Nephron progenitor cell (in vitro differentiated cells): ENCODE results near the gene POLH.
A peak's percentile ranks its signal among the peaks of the same experiment; 100 is the strongest.

Experiments
- DNase-seq: peaks from one replicate; pipeline ENCODE4 v3.0.0; 2021
- H3K27ac Mint-ChIP-seq: 2 replicates; pipeline ENCODE4 v1.8.0; 2021; ENCODE audit warnings: mild to moderate bottlenecking, moderate library complexity, mixed read lengths
- H3K27me3 Mint-ChIP-seq: 2 replicates; pipeline ENCODE4 v1.8.0; 2021; ENCODE audit warnings: mild to moderate bottlenecking, low read depth, mixed read lengths; ENCODE audit not compliant: poor library complexity
- H3K36me3 Mint-ChIP-seq: 2 replicates; pipeline ENCODE4 v1.8.0; 2021; ENCODE audit warnings: low read depth, mixed read lengths
- H3K4me1 Mint-ChIP-seq: 2 replicates; pipeline ENCODE4 v1.8.0; 2021; ENCODE audit warnings: mixed read lengths
- H3K4me3 Mint-ChIP-seq: 2 replicates; pipeline ENCODE4 v1.8.0; 2021; ENCODE audit warnings: mild to moderate bottlenecking, moderate library complexity, mixed read lengths
- H3K9me3 Mint-ChIP-seq: 2 replicates; pipeline ENCODE4 v1.8.0; 2021; ENCODE audit warnings: mild to moderate bottlenecking, moderate library complexity, mixed read lengths
- TF ChIP-seq, protein P1 (sequence below): fragments of 200-600 bp; sonication (generic); IDR thresholded peaks from 2 replicates; pipeline ENCODE4 v1.5.0; 2021; ENCODE audit warnings: antibody characterized with exemption

POLH gene

GRCh38 chr6:43608310-43608763 is 32.4 kb downstream of the POLH start:
- Mint-ChIP-seq H3K36me3 (peaks cover 46% of the 10 kb centered on the region), H3K4me1 (peaks cover 4% of the 10 kb centered on the region), H3K27ac (no peak overlapping the region), H3K4me3 (no peak overlapping the region), H3K27me3 (no peaks in the 10 kb centered on the region), H3K9me3 (no peaks in the 10 kb centered on the region)
- peak; percentile 80 for DNase-seq
- TF ChIP-seq, protein P1, sequence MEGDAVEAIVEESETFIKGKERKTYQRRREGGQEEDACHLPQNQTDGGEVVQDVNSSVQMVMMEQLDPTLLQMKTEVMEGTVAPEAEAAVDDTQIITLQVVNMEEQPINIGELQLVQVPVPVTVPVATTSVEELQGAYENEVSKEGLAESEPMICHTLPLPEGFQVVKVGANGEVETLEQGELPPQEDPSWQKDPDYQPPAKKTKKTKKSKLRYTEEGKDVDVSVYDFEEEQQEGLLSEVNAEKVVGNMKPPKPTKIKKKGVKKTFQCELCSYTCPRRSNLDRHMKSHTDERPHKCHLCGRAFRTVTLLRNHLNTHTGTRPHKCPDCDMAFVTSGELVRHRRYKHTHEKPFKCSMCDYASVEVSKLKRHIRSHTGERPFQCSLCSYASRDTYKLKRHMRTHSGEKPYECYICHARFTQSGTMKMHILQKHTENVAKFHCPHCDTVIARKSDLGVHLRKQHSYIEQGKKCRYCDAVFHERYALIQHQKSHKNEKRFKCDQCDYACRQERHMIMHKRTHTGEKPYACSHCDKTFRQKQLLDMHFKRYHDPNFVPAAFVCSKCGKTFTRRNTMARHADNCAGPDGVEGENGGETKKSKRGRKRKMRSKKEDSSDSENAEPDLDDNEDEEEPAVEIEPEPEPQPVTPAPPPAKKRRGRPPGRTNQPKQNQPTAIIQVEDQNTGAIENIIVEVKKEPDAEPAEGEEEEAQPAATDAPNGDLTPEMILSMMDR, result peak; percentile 87

DNA sequence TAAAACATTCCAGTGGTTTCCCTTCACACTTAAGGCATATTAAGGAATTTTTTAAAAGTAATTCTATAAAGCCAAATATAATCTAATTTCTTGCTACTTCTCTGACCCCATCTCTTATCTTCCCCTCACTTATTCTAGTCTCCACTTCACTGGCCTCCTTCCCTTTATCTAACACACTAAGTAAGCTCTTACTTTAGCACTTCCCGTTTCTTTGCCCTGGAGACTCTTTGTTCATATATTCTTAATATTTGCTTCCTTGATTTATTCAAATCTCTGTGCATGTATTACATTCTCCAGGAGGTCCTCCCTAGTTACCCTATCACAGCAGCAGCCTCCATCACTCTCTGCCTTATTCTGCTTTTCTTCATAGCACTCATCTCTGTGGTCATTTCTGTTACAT is 32.8 kb downstream of the POLH start:
- H3K36me3 Mint-ChIP-seq, result peaks cover 46% of the 10 kb centered on the region
- no peak overlapping the region for H3K4me3 Mint-ChIP-seq
- TF ChIP-seq, protein P1, result no peak
- no peaks in the 10 kb centered on the region for H3K9me3 Mint-ChIP-seq
- no peaks in the 10 kb centered on the region for H3K27me3 Mint-ChIP-seq
- DNase-seq, result no peak
- H3K27ac Mint-ChIP-seq, result no peak overlapping the region
- H3K4me1 Mint-ChIP-seq, result peaks cover 4% of the 10 kb centered on the region

GRCh38 chr6:43609402-43609801 is 33.4 kb downstream of the POLH start:
- no peak for DNase-seq
- no peak overlapping the region for H3K27ac Mint-ChIP-seq
- H3K4me3 Mint-ChIP-seq, result no peak overlapping the region
- H3K36me3 Mint-ChIP-seq, result peaks cover 45% of the 10 kb centered on the region
- no peaks in the 10 kb centered on the region for H3K27me3 Mint-ChIP-seq
- peaks cover 4% of the 10 kb centered on the region for H3K4me1 Mint-ChIP-seq
- TF ChIP-seq, protein P1, result no peak
- no peaks in the 10 kb centered on the region for H3K9me3 Mint-ChIP-seq

- peaks cover 4% of the 10 kb centered on the region for H3K4me1 Mint-ChIP-seq
- H3K9me3 Mint-ChIP-seq, result no peaks in the 10 kb centered on the region
- H3K27me3 Mint-ChIP-seq, result no peaks in the 10 kb centered on the region
- TF ChIP-seq, protein P1, result no peak
- H3K27ac Mint-ChIP-seq, result no peak overlapping the region
- H3K4me3 Mint-ChIP-seq, result no peak overlapping the region
- DNase-seq, result no peak
- H3K36me3 Mint-ChIP-seq, result peaks cover 39% of the 10 kb centered on the region
Measured at GRCh38 chr6:43610431-43610830, 34.4 kb downstream of the POLH start.

- peaks cover 4% of the 10 kb centered on the region for H3K4me1 Mint-ChIP-seq
- H3K27me3 Mint-ChIP-seq, result no peaks in the 10 kb centered on the region
- peak overlapping the region; percentile 84 for H3K27ac Mint-ChIP-seq
- H3K9me3 Mint-ChIP-seq, result no peaks in the 10 kb centered on the region
- DNase-seq, result no peak
- H3K4me3 Mint-ChIP-seq, result no peak overlapping the region
- TF ChIP-seq, protein P1, result no peak
- peaks cover 34% of the 10 kb centered on the region for H3K36me3 Mint-ChIP-seq
Measured at GRCh38 chr6:43613721-43614395, 37.9 kb downstream of the POLH start.

DNA sequence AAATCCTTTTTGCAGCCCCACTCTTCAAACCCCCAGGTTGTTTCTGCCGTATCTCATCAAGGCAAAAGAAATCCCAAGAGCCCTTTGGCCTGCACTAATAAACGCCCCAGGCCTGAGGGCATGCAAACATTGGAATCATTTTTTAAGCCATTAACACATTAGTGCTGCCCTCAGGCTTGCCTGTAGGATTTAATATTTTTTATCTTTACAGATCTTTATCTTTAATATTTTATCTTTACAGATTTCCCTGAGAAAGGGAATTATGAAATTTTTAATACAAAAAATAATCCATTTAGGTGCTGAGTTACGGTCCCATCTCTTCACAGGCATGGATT is 38.4 kb downstream of the POLH start:
- Mint-ChIP-seq H3K4me1 (peaks cover 4% of the 10 kb centered on the region), H3K36me3 (peaks cover 34% of the 10 kb centered on the region), H3K27me3 (no peaks in the 10 kb centered on the region), H3K9me3 (no peaks in the 10 kb centered on the region), H3K4me3 (no peak overlapping the region), H3K27ac (no peak overlapping the region)
- no peak for DNase-seq
- TF ChIP-seq, protein P1, result no peak
